DOHH2 (cell line): Measurements from ENCODE around the gene RAVER2.

ENCODE experiments used
- H3F3A ChIP-seq: fragments of 200-600 bp; sonication (generic), shearing (Covaris generic); 2 replicates; pipeline ENCODE4 v1.6.0; 2016; ENCODE audit warnings: antibody characterized with exemption, mild to moderate bottlenecking; ENCODE audit not compliant: control insufficient read depth, insufficient read depth
- H3K27ac ChIP-seq: fragments of 200-600 bp; sonication (generic); 2 replicates; pipeline ENCODE4 v1.5.1; 2014; ENCODE audit warnings: low read depth, mild to moderate bottlenecking, low read length, moderate library complexity
- H3K27me3 ChIP-seq: fragments of 200-600 bp; sonication (generic); 2 replicates; pipeline ENCODE4 v1.6.1; 2014; ENCODE audit warnings: mild to moderate bottlenecking, low read length, mixed read lengths; ENCODE audit not compliant: control insufficient read depth
- H3K36me3 ChIP-seq: fragments of 200-600 bp; sonication (generic); 2 replicates; pipeline ENCODE4 v1.6.1; 2014; ENCODE audit warnings: mild to moderate bottlenecking, low read length, moderate library complexity, mixed read lengths; ENCODE audit not compliant: control insufficient read depth
- H3K4me1 ChIP-seq: fragments of 200-600 bp; sonication (generic); 2 replicates; pipeline ENCODE4 v1.6.1; 2014; ENCODE audit warnings: mild to moderate bottlenecking, low read length, mixed read lengths; ENCODE audit not compliant: control insufficient read depth
- H3K4me2 ChIP-seq: fragments of 200-600 bp; sonication (generic); 2 replicates; pipeline ENCODE4 v1.6.0; 2014; ENCODE audit warnings: mild to moderate bottlenecking, low read length, moderate library complexity
- H3K4me3 ChIP-seq: fragments of 200-600 bp; sonication (generic); 2 replicates; pipeline ENCODE4 v1.5.1; 2014; ENCODE audit warnings: mild to moderate bottlenecking, low read length, mixed read lengths
- H3K79me2 ChIP-seq: fragments of 200-600 bp; sonication (generic); 2 replicates; pipeline ENCODE4 v1.6.1; 2014; ENCODE audit warnings: mild to moderate bottlenecking, low read length, mixed read lengths; ENCODE audit not compliant: control insufficient read depth
- H3K9me2 ChIP-seq: fragments of 200-600 bp; sonication (generic); replicated peaks from 2 replicates; pipeline ENCODE4 v1.6.1; 2014; ENCODE audit warnings: mild to moderate bottlenecking, low read length, mixed read lengths; ENCODE audit not compliant: control insufficient read depth
- H3K9me3 ChIP-seq: fragments of 200-600 bp; sonication (generic); 2 replicates; pipeline ENCODE4 v1.6.1; 2014; ENCODE audit warnings: antibody characterized with exemption, low read length, mixed read lengths; ENCODE audit not compliant: control insufficient read depth, insufficient read depth
- H4K20me1 ChIP-seq: fragments of 200-600 bp; sonication (generic); 2 replicates; pipeline ENCODE4 v1.6.0; 2014; ENCODE audit warnings: low read depth, mild to moderate bottlenecking, antibody characterized with exemption, low read length, moderate library complexity; ENCODE audit not compliant: control insufficient read depth, insufficient read depth
- CTCF ChIP-seq: fragments of 200-600 bp; sonication (generic); IDR thresholded peaks from one replicate; pipeline ENCODE4 v1.5.1; 2014; ENCODE audit warnings: antibody characterized with exemption, mild to moderate bottlenecking, low read depth, low read length; ENCODE audit not compliant: poor library complexity, severe bottlenecking
- EZH2phosphoT487 ChIP-seq: fragments of 200-600 bp; sonication (generic); IDR thresholded peaks from 2 replicates; pipeline ENCODE4 v1.6.1; 2017; ENCODE audit warnings: borderline replicate concordance, mild to moderate bottlenecking, antibody characterized with exemption, low read length, moderate library complexity, mixed read lengths

RAVER2 gene

GRCh38 chr1:64848136-64848535 is 103.3 kb downstream of the RAVER2 start:
- H3K9me3 ChIP-seq: no peaks in the 10 kb centered on the region
- H3K4me3 ChIP-seq: no peak overlapping the region
- H3K4me2 ChIP-seq: no peak overlapping the region
- peaks cover 51% of the 10 kb centered on the region for H3K36me3 ChIP-seq
- H3F3A ChIP-seq: no peaks in the 10 kb centered on the region
- no peaks in the 10 kb centered on the region for H3K79me2 ChIP-seq
- TF ChIP-seq CTCF: no peak
- no peak for TF ChIP-seq EZH2phosphoT487
- peaks cover 6% of the 10 kb centered on the region for H3K4me1 ChIP-seq
- no peaks in the 10 kb centered on the region for H3K9me2 ChIP-seq
- no peaks in the 10 kb centered on the region for H3K27me3 ChIP-seq
- no peaks in the 10 kb centered on the region for H4K20me1 ChIP-seq
- H3K27ac ChIP-seq: no peak overlapping the region

- no peaks in the 10 kb centered on the region for H4K20me1 ChIP-seq
- TF ChIP-seq EZH2phosphoT487 (no peak), CTCF (no peak)
- H3K4me2 ChIP-seq: no peak overlapping the region
- H3K36me3 ChIP-seq: peaks cover 51% of the 10 kb centered on the region
- no peaks in the 10 kb centered on the region for H3F3A ChIP-seq
- no peaks in the 10 kb centered on the region for H3K9me2 ChIP-seq
- no peak overlapping the region for H3K4me3 ChIP-seq
- no peaks in the 10 kb centered on the region for H3K79me2 ChIP-seq
- no peaks in the 10 kb centered on the region for H3K27me3 ChIP-seq
- H3K9me3 ChIP-seq: no peaks in the 10 kb centered on the region
- H3K4me1 ChIP-seq: peaks cover 5% of the 10 kb centered on the region
- H3K27ac ChIP-seq: no peak overlapping the region
Observed at GRCh38 chr1:64848803-64849202, 103.9 kb downstream of the RAVER2 start.

GRCh38 chr1:64849942-64850341 is 105.1 kb downstream of the RAVER2 start:
- no peak for TF ChIP-seq EZH2phosphoT487
- TF ChIP-seq CTCF: no peak
- Histone ChIP-seq H3K36me3 (peaks cover 54% of the 10 kb centered on the region), H3K9me2 (no peaks in the 10 kb centered on the region), H3F3A (no peaks in the 10 kb centered on the region), H3K27me3 (no peaks in the 10 kb centered on the region), H3K4me3 (no peak overlapping the region), H3K9me3 (no peaks in the 10 kb centered on the region), H3K79me2 (no peaks in the 10 kb centered on the region), H4K20me1 (no peaks in the 10 kb centered on the region), H3K4me1 (peaks cover 5% of the 10 kb centered on the region), H3K4me2 (no peak overlapping the region), H3K27ac (no peak overlapping the region)

GRCh38 chr1:64850846-64851245 is 106.0 kb downstream of the RAVER2 start:
- no peaks in the 10 kb centered on the region for H3F3A ChIP-seq
- no peak overlapping the region for H3K4me3 ChIP-seq
- H3K9me3 ChIP-seq: no peaks in the 10 kb centered on the region
- no peak for TF ChIP-seq EZH2phosphoT487
- TF ChIP-seq CTCF: no peak
- H3K9me2 ChIP-seq: no peaks in the 10 kb centered on the region
- no peaks in the 10 kb centered on the region for H3K79me2 ChIP-seq
- H4K20me1 ChIP-seq: no peaks in the 10 kb centered on the region
- H3K36me3 ChIP-seq: peaks cover 58% of the 10 kb centered on the region
- H3K27ac ChIP-seq: no peak overlapping the region
- no peak overlapping the region for H3K4me2 ChIP-seq
- H3K4me1 ChIP-seq: peaks cover 5% of the 10 kb centered on the region
- H3K27me3 ChIP-seq: no peaks in the 10 kb centered on the region
